MM.1S (cell line): ENCODE results near the gene GPHN.
"Not testable (repeated sequence)": the region's sequence is repeated elsewhere in the genome, so short reads cannot be mapped to it uniquely, and the experiment has no call there.

Experiments used
- DNase-seq: peaks from one replicate; pipeline ENCODE4 v3.0.0-alpha.2; 2015
- H2AFZ ChIP-seq: fragments of 300-600 bp; sonication (generic); 2 replicates; pipeline ENCODE4 v1.6.0; 2016; ENCODE audit warnings: antibody characterized with exemption, low read length
- H3F3A ChIP-seq: fragments of 300-600 bp; sonication (generic); 2 replicates; pipeline ENCODE4 v1.6.1; 2016; ENCODE audit warnings: mild to moderate bottlenecking, antibody characterized with exemption, low read length, moderate library complexity, mixed read lengths; ENCODE audit not compliant: insufficient read depth
- H3K27ac ChIP-seq: fragments of 300-600 bp; sonication (generic); 2 replicates; pipeline ENCODE4 v1.5.1; 2016; ENCODE audit warnings: mild to moderate bottlenecking, low read length
- H3K27me3 ChIP-seq: fragments of 300-600 bp; sonication (generic); replicated peaks from 2 replicates; pipeline ENCODE4 v1.6.0; 2016; ENCODE audit warnings: low read length; ENCODE audit not compliant: insufficient read depth
- H3K36me3 ChIP-seq: fragments of 300-600 bp; sonication (generic); replicated peaks from 2 replicates; pipeline ENCODE4 v1.6.1; 2016; ENCODE audit warnings: mild to moderate bottlenecking, low read length, mixed read lengths; ENCODE audit not compliant: insufficient read depth
- H3K4me1 ChIP-seq: fragments of 300-600 bp; sonication (generic); 2 replicates; pipeline ENCODE4 v1.6.1; 2016; ENCODE audit warnings: low read length, mixed read lengths
- H3K4me2 ChIP-seq: fragments of 300-600 bp; sonication (generic); 2 replicates; pipeline ENCODE4 v1.6.0; 2016; ENCODE audit warnings: low read depth, low read length
- H3K4me3 ChIP-seq: fragments of 300-600 bp; sonication (generic); 2 replicates; pipeline ENCODE4 v1.5.1; 2016; ENCODE audit warnings: low read length, mixed read lengths
- H3K79me2 ChIP-seq: fragments of 300-600 bp; sonication (generic); 2 replicates; pipeline ENCODE4 v1.6.1; 2016; ENCODE audit warnings: mixed run types, low read length, mixed read lengths
- H3K9ac ChIP-seq: fragments of 300-600 bp; sonication (generic); 2 replicates; pipeline ENCODE4 v1.6.1; 2016; ENCODE audit warnings: low read length, mixed read lengths
- H3K9me2 ChIP-seq: fragments of 300-600 bp; sonication (generic); replicated peaks from 2 replicates; pipeline ENCODE4 v1.6.1; 2016; ENCODE audit warnings: mild to moderate bottlenecking, low read length, mixed read lengths; ENCODE audit not compliant: insufficient read depth
- H3K9me3 ChIP-seq: fragments of 300-600 bp; sonication (generic); replicated peaks from 2 replicates; pipeline ENCODE4 v1.6.1; 2016; ENCODE audit warnings: mild to moderate bottlenecking, low read length, mixed read lengths; ENCODE audit not compliant: insufficient read depth
- H4K20me1 ChIP-seq: fragments of 300-600 bp; sonication (generic); 2 replicates; pipeline ENCODE4 v1.6.1; 2016; ENCODE audit warnings: mild to moderate bottlenecking, low read length, moderate library complexity, mixed read lengths; ENCODE audit not compliant: insufficient read depth
- CTCF ChIP-seq: fragments of 300-600 bp; sonication (generic); IDR thresholded peaks from 2 replicates; pipeline ENCODE4 v1.5.1; 2016; ENCODE audit warnings: antibody characterized with exemption, low read length, mixed read lengths
- EZH2 ChIP-seq: fragments of 300-600 bp; sonication (generic); optimal IDR thresholded peaks from 2 replicates; pipeline ENCODE3; 2017; ENCODE audit warnings: low read depth, mild to moderate bottlenecking, antibody characterized with exemption, low read length, mixed read lengths
- EZH2phosphoT487 ChIP-seq: fragments of 300-600 bp; sonication (generic); IDR thresholded peaks from 2 replicates; pipeline ENCODE4 v1.6.1; 2018; ENCODE audit warnings: antibody characterized with exemption, low read length

Gene GPHN

GRCh38 chr14:66501592-66501991 is 6.4 kb upstream of the GPHN start:
- no peak for TF ChIP-seq CTCF

GRCh38 chr14:66502836-66503235 is 5.1 kb upstream of the GPHN start:
- H3K9me2 ChIP-seq, H3K27me3 ChIP-seq, H2AFZ ChIP-seq, H3K4me3 ChIP-seq, H3K36me3 ChIP-seq, H3K9me3 ChIP-seq, H3K4me2 ChIP-seq, H3K27ac ChIP-seq, H3K79me2 ChIP-seq, H3K9ac ChIP-seq, H3K4me1 ChIP-seq, DNase-seq, H4K20me1 ChIP-seq, H3F3A ChIP-seq: not testable (repeated sequence)

More at GRCh38 chr14:66501592-66501991, 6.4 kb upstream of the GPHN start:
- H3K4me3 ChIP-seq, result no peak overlapping the region
- no peaks in the 10 kb centered on the region for H3K36me3 ChIP-seq
- H4K20me1 ChIP-seq, result no peaks in the 10 kb centered on the region
- H3K4me1 ChIP-seq, result no peaks in the 10 kb centered on the region
- H3K9me2 ChIP-seq, result no peaks in the 10 kb centered on the region
- H3K4me2 ChIP-seq, result no peak overlapping the region
- no peaks in the 10 kb centered on the region for H3F3A ChIP-seq
- H3K27ac ChIP-seq, result no peak overlapping the region
- H2AFZ ChIP-seq, result no peak overlapping the region
- H3K79me2 ChIP-seq, result no peaks in the 10 kb centered on the region
- H3K9me3 ChIP-seq, result no peaks in the 10 kb centered on the region
- no peak overlapping the region for H3K9ac ChIP-seq
- no peak for DNase-seq
- H3K27me3 ChIP-seq, result no peaks in the 10 kb centered on the region

GRCh38 chr14:66503532-66503931 is 4.4 kb upstream of the GPHN start:
- Histone ChIP-seq H3F3A (peaks cover 15% of the 10 kb centered on the region), H3K27me3 (no peaks in the 10 kb centered on the region), H3K9me2 (no peaks in the 10 kb centered on the region), H3K9ac (no peak overlapping the region), H3K9me3 (no peaks in the 10 kb centered on the region), H3K4me3 (no peak overlapping the region), H3K79me2 (0 out of 2 replicates have a peak, but pooled peaks cover under 1% of the 10 kb centered on the region), H3K4me1 (no peaks in the 10 kb centered on the region), H3K4me2 (no peak overlapping the region), H3K27ac (no peak overlapping the region), H3K36me3 (no peaks in the 10 kb centered on the region), H4K20me1 (no peaks in the 10 kb centered on the region), H2AFZ (no peak overlapping the region)
- no peak for DNase-seq
- TF ChIP-seq EZH2, result no peak
- TF ChIP-seq CTCF, result no peak
- TF ChIP-seq EZH2phosphoT487, result no peak

- peak overlapping the region; percentile 86 for H2AFZ ChIP-seq
- H3K9ac ChIP-seq, result peak overlapping the region; percentile 68
- 0 out of 2 replicates have a peak, but pooled peaks cover 5% of the 10 kb centered on the region for H3K4me1 ChIP-seq
- no peaks in the 10 kb centered on the region for H3K9me2 ChIP-seq
- no peaks in the 10 kb centered on the region; the same call in 1 of the 2 replicates for H4K20me1 ChIP-seq
- no peaks in the 10 kb centered on the region for H3K36me3 ChIP-seq
- H3K79me2 ChIP-seq, result peaks cover 37% of the 10 kb centered on the region
- H3K4me2 ChIP-seq, result peak overlapping the region; percentile 83
- peaks cover 22% of the 10 kb centered on the region for H3F3A ChIP-seq
- no peak for DNase-seq
- TF ChIP-seq CTCF (no peak), EZH2phosphoT487 (no peak), EZH2 (no peak)
- H3K9me3 ChIP-seq, result no peaks in the 10 kb centered on the region
- peak overlapping the region; percentile 78; the same call in 1 of the 2 replicates for H3K27ac ChIP-seq
- H3K4me3 ChIP-seq, result peak overlapping the region; percentile 83
- H3K27me3 ChIP-seq, result no peaks in the 10 kb centered on the region
Observed at GRCh38 chr14:66507181-66507721, 696 bp upstream of the GPHN start.
